ENCODE data around the gene FKBP8. TPM values are rescaled to one million over a fixed set of nuclear protein-coding genes. Genes with fewer than 3 reads are reported as not detected.
"Not testable (repeated sequence)": the region's sequence is repeated elsewhere in the genome, so short reads cannot be mapped to it uniquely, and the experiment has no call there.

FKBP8 gene
- polyA plus RNA-seq, 12 donors = 81.6 to 157 (median 111) TPM; not detected in 1

- DNase-seq = peak; percentile 98
Observed at GRCh38 chr19:18571564-18572344, 28.4 kb upstream of the FKBP8 start, which contains the start of gene UBA52. TSS of gene UBA52 (plus strand) at chr19:18571857. CDS start at chr19:18573301, 1,444 bp downstream.

DNA sequence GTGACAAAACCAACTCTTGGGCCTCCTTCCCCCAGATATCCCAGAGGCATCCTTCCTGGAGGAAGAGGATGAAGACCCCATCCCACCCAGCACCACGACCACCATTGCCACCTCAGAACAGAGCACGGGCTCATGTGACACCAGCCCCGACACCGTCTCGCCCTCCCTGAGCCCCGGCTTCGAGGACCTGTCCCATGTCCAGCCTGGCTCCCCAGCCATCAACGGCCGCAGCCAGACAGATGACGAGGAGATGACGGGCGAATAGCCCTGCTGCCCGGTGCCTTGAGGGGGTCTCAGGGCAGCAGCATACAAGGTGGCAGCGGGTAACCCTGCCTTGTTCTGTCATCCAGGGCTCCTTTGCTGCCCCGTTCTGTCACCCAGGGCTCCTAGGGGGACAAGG, 25.0 kb upstream of the FKBP8 start:
- no peak for DNase-seq

GRCh38 chr19:18566953-18567352, 23.6 kb upstream of the FKBP8 start:
- DNase-seq = no peak

- DNase-seq = peak; percentile 18
Observed at GRCh38 chr19:18562086-18562485, 18.7 kb upstream of the FKBP8 start.

- DNase-seq = no peak
Observed at GRCh38 chr19:18559685-18560084, 16.3 kb upstream of the FKBP8 start.

DNA sequence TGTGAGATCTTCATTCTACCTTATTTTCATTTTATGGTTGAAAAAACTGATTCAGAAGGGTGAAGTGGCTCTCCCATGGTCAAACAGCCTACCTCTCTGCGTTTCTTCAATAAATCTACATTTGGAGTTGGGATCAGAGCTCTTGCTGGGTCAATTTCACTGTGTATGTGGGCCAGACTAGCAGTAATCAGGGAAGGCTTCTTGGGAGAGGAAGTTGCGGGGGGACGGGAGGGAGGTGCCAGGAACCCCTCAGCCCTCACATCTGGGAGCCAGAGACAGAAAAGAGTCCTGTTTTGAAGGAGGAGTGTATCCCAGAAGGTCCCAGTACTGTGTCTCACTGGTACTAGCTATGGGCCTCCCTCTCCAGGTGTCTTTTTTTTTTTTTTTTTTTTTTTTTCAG, 15.2 kb upstream of the FKBP8 start:
- DNase-seq = no peak

- no peak for DNase-seq
Observed at GRCh38 chr19:18558202-18558555, 14.8 kb upstream of the FKBP8 start.

- peak; percentile 98 for DNase-seq
Observed at GRCh38 chr19:18557411-18558201, 14.2 kb upstream of the FKBP8 start, which contains the start of gene KXD1. TSS of gene KXD1 (plus strand) at chr19:18557870. CDS start at chr19:18562057, 4,187 bp downstream.

GRCh38 chr19:18551631-18552030, 8.3 kb upstream of the FKBP8 start:
- DNase-seq = no peak

DNA sequence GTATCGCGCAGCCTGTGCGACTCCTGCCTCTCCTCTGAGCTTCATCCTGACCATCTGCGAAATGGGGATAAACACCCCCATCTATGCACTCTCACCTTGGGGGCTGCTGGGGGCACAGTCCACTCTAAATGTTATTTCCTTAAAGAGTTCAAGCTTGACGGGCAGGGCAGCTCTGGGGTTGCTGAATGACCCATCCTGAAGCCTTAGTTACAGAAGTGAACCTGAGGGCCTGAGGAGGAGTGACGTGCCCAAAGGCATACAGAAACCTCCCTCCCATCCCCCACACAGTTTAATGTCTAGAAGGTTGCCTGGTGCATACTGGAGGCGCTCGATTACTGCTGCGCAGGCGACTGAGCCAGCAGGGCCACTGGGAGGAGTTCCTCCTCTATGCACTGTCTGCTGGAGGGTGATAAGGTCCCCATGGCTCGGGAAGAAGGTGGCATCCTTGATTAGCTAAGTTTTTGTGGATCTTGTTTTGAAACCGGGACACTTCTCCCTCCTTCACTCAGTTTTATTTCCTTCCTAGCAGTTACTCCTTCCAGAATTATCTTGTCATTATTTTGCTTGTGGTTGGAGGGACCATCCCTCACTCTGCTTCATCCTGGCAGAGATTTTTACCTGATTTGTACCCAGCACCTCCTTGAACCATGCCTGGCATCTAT, 572 bp upstream of the FKBP8 start:
- DNase-seq = peak; percentile 31

DNA sequence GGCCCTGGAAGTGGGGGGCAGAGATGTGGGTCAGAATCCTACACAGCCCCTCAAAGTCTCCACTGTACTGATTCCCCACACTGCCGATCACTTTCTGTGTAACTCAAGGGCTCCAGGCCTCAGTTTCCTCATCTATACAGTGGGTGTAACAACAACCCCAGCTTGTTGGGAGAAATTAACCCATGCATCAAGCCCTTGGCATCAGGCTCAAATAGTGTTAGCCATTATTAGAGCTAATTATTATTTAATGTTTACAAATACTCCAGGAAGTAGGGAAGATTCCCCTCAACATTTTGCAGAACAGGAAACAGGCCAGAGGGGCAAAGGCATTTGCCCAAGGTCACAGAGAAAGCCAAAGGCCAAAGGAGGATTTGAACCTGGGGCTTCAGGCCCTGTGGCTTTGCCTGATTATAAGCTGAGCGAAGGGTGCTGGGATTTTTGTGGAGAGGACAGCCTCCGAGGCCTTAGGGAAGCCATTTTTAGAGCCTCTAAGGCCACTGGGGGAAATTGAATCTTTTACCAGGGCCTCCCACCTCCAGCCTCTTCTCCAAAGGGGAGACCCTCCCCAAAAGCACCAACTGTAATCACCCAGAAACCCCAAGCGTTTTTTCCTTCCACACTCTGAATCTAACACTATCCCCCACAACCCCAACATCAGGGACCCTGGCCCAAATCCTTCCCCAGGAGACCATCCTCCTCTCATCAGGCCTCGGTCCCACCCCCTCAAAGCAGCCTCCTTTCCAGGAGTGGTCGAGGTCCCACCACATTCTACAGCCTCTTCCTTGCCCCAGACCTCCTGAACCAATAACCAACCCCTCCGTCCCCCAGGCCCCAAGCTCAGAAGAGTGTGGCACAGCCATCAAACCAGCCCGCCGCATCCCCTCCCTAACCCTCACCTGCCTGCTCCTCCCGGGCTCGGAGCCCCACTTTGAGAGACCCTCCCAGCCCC, 1.1 kb downstream of the FKBP8 start:
- no peak for DNase-seq

- DNase-seq = no peak
Observed at GRCh38 chr19:18541258-18541991, 1.9 kb downstream of the FKBP8 start.

DNA sequence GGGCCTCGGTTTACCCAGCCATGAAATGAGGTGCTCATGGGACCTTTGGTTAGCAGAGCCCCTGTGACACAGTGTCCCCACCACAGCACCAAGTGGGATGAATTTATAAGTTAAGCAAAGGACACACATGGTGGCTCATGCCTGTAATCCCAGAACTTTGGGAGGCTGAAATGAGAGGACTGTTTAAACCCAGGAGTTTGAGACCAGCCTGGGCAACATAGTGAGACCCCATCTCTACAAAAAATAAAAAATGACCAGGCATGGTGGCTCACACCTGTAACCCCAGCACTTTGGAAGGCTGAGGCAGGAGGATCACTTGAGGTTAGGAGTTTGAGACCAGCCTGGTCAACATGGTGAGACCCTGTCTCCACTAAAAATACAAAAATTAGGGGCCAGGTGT, 3.2 kb downstream of the FKBP8 start:
- not testable (repeated sequence) for DNase-seq

DNA sequence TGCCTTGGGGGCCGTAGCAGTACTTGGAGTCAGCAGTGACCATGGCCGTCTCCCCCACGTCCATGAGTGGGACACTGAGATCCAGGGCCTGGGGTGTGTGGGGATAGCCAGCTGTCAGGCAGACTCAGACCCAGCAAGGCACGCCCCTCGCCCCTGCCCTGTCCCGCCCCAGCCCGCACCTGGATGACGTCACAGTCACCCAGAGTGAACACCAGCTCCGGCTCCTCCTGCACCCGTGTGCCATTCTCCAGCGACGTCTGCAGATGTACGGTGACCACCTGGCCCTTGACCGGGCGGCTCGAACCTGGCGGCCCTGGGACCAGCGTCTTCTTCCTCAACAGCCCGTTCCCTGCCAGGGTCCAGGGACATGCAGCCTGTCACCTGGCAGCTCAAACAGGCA, 4.0 kb downstream of the FKBP8 start:
- DNase-seq = no peak

DNA sequence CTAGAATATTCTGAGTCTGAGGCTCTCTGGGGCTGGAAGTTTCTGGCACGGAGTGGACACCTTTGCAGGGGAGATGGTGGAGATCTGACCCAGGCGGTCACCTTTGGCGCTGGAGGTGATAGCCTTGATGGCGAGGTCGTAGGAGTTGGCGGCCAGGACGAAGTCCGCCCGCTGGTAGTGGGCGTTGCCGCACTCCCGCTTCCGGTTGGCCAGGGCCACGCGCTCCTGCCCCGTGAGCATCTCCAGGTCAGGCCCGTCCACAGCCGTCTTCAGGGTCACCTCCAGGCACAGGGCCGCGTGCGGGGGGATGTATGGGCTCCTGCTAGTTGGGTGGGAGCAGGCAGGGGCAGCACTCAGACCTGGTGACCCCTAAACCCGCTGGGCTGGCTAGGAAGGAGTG, 5.3 kb downstream of the FKBP8 start:
- DNase-seq = no peak

DNA sequence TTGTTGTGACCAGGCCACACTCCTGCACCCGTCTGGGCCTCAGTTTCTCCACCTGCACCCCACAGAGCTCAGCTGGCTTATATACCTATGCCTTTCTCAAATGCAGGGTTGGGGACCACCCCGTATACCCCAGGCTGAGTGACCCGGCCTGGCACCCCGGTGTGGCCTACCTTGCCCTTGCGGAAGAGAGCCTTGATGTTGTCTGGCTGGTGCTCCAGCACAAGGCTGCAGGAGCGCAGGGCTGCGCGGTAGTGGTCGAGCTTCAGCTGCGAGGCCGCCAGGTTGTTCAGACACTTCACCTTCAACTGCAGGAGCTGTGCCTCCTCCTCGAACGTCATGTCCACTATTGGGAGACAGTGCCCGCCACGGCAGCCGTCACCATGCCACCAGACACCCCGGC, 5.9 kb downstream of the FKBP8 start:
- DNase-seq = no peak

- no peak for DNase-seq
Observed at GRCh38 chr19:18536475-18536874, 6.9 kb downstream of the FKBP8 start.

GRCh38 chr19:18533058-18533457, 10.3 kb downstream of the FKBP8 start:
- no peak for DNase-seq

DNA sequence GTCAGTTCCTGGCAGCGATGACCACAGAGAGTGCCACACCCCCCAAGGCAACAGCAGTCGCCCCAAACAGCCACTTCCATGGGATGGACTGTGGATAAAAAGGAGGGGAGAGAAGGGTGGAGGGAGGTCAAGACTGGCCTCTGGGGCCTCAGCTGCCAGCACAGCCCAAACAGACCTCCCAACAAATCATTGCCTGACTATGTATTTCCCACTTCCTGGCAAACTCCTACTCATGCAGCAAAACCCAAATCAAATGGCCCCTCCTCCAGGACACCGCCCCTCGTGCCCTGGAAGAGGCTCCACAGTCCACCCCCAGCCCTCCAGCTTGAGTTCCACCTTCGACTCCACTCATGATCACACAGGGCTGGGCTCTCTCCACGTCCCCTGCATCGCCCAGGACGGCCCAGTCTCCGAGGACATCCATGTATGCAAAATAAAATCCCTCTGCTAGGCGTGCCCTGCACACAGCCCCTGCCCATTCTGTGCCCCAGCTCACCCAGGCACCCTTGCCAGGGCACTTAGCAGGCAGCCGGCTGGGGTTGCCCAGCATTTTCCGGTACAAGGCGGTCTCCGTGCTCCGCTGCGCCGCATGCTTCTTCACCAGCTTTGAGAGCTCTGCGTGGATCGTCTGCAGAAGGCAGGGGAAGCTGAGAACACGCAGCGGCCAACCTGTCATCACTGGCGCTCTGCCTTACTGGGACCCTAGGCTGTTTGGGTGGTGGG, 11.0 kb downstream of the FKBP8 start:
- DNase-seq = no peak

GRCh38 chr19:18531485-18531884, 11.9 kb downstream of the FKBP8 start:
- no peak for DNase-seq
